ENCODE results near the gene LRRK2.

GRCh38 chr12:40271981-40272664 lies 47.3 kb downstream of the LRRK2 start:
- TF ChIP-seq CTCF (IDR thresholded peaks at IDR 0.05; ENCODE audit: low read length) = no peak
- no peak for TF ChIP-seq EZH2 (optimal IDR thresholded peaks at IDR 0.05; ENCODE audit: low read depth, low read length)
- TF ChIP-seq EZH2phosphoT487 (IDR thresholded peaks at IDR 0.05; ENCODE audit: low read length) = no peak

Data from MM.1S (cell line).